PC-3 (cell line): ENCODE results near the gene SSNA1.

Experiments
- EZH2phosphoT487 ChIP-seq: fragments of 300-600 bp; sonication (generic); IDR thresholded peaks from 2 replicates; pipeline ENCODE4 v1.6.1; 2018; ENCODE audit warnings: mild to moderate bottlenecking, antibody characterized with exemption, low read length, borderline replicate concordance
- TF ChIP-seq, protein P1 (sequence below): fragments of 300-600 bp; sonication (generic); conservative IDR thresholded peaks from 2 replicates; pipeline ENCODE4 v1.5.1; 2017; ENCODE audit warnings: antibody characterized with exemption, low read depth, mild to moderate bottlenecking, low read length

DNA sequence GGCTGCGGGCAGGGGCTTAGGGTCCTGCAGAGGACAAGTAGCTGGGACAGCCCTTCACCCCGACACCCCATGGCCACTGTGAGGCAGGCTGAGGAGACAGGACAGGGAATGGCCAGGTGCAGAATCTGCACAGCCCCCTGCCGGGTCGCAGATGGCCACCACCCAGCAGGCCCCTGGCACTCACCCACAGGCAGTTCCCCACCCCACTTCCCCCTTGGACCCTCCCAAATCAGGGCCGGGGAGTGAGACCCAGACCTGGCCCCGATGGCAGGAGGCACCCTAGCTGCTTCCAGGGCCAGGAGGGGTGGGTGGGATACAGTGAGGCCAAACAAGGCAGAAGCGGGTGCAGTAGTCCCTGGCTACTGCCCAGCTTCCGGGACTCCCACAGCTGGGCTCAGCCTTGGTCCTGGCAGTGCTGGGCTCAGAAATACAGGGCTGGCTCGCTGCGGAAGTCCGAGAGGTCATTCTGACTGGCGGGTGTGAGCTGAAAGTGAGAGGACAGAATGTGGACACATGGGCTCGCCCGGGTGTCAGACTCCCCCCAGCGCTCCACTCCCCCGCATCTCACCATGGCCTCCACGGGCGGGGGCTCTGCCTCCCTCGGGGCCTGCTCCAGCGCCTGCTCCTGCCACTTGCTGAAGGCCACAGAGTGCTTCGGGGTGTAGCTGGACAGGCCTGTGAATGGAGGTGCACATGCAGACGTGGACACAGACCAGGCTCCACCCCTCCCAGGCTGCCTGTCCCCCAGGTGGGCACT, 3.4 kb downstream of the SSNA1 start:
- TF ChIP-seq, protein P1, sequence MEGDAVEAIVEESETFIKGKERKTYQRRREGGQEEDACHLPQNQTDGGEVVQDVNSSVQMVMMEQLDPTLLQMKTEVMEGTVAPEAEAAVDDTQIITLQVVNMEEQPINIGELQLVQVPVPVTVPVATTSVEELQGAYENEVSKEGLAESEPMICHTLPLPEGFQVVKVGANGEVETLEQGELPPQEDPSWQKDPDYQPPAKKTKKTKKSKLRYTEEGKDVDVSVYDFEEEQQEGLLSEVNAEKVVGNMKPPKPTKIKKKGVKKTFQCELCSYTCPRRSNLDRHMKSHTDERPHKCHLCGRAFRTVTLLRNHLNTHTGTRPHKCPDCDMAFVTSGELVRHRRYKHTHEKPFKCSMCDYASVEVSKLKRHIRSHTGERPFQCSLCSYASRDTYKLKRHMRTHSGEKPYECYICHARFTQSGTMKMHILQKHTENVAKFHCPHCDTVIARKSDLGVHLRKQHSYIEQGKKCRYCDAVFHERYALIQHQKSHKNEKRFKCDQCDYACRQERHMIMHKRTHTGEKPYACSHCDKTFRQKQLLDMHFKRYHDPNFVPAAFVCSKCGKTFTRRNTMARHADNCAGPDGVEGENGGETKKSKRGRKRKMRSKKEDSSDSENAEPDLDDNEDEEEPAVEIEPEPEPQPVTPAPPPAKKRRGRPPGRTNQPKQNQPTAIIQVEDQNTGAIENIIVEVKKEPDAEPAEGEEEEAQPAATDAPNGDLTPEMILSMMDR, result no peak
- TF ChIP-seq EZH2phosphoT487, result no peak
